Endothelial cell of umbilical vein (primary cell): ENCODE measurements around the gene GNB5. TPM values are rescaled to one million over a fixed set of nuclear protein-coding genes. Genes with fewer than 3 reads are reported as not detected.

Source experiments
- BruUV-seq: library from RNA; stranded (reverse); fragments of 400-500 nt; replicated peaks from 2 replicates; lab custom pipeline; 2021; lab: Mats Ljungman, UMichigan
- CTCF ChIA-PET: fragments of 300-600, 350-600 bp; sonication (Branson Sonifier 250); formaldehyde crosslinking; loops from one replicate; lab custom pipeline; 2021; ENCODE audit warnings: antibody characterized with exemption, inconsistent platforms; lab: Charles Lee
- POLR2A ChIA-PET: fragments of 300-600, 350-600 bp; sonication (Branson Sonifier 250); formaldehyde crosslinking; loops from one replicate; lab custom pipeline; 2021; ENCODE audit warnings: antibody characterized with exemption, inconsistent platforms; lab: Charles Lee
- DNase-seq: peaks from one replicate; pipeline ENCODE4 v3.0.0-alpha.2; 2011; ENCODE audit warnings: low read depth, low spot score
- FAIRE-seq: peaks from 2 replicates; lab custom pipeline; 2011; peaks lifted over from hg19 to GRCh38; lab: Jason Lieb, UNC
- H2AFZ ChIP-seq: 2 replicates; pipeline ENCODE4 v1.6.0; 2012; ENCODE audit warnings: low read depth, low read length, control low read depth, inconsistent platforms
- H3K27ac ChIP-seq: 2 replicates; pipeline ENCODE4 v1.5.1; 2011; ENCODE audit warnings: low read depth, mild to moderate bottlenecking, control low read depth, low read length, moderate library complexity; ENCODE audit not compliant: insufficient read depth
- H3K27me3 ChIP-seq, 2 experiments: 2 replicates each; pipeline versions ENCODE4 v1.6.0 to v1.6.1; 2011; ENCODE audit warnings: low read length in 2 of 2, mixed read lengths in 1 of 2; ENCODE audit not compliant: control insufficient read depth in 2 of 2, insufficient read depth in 2 of 2
- H3K36me3 ChIP-seq, 2 experiments: 2 replicates in 1 of 2; 3 replicates in 1 of 2; pipeline ENCODE4 v1.5.1; 2011; ENCODE audit warnings: low read length in 2 of 2, mild to moderate bottlenecking in 1 of 2, moderate library complexity in 1 of 2; ENCODE audit not compliant: control insufficient read depth in 2 of 2, insufficient read depth in 2 of 2; ENCODE audit errors: extremely low read depth in 1 of 2
- H3K4me1 ChIP-seq: 3 replicates; pipeline ENCODE4 v1.5.1; 2011; ENCODE audit warnings: mild to moderate bottlenecking, low read length; ENCODE audit not compliant: control insufficient read depth, insufficient read depth; ENCODE audit errors: extremely low read depth
- H3K4me2 ChIP-seq: 2 replicates; pipeline ENCODE4 v1.6.1; 2011; ENCODE audit warnings: low read length, control low read depth, mixed read lengths; ENCODE audit not compliant: insufficient read depth
- H3K4me3 ChIP-seq, 3 experiments: fragments of 200-600 bp in 1 of 3; sonication (generic), shearing (Covaris generic) in 1 of 3; replicated peaks in 1 of 3; 2 replicates each; pipeline ENCODE4 v1.5.1; 2011 to 2016; ENCODE audit warnings: control low read depth in 3 of 3, low read length in 3 of 3, mild to moderate bottlenecking in 2 of 3, inconsistent platforms in 1 of 3, low read depth in 1 of 3, moderate library complexity in 1 of 3; ENCODE audit not compliant: insufficient read depth in 1 of 3
- H3K79me2 ChIP-seq: 2 replicates; pipeline ENCODE4 v1.6.0; 2012; ENCODE audit warnings: low read length, inconsistent platforms; ENCODE audit not compliant: control insufficient read depth, insufficient read depth
- H3K9ac ChIP-seq: replicated peaks from 2 replicates; pipeline ENCODE3; 2011; ENCODE audit warnings: low read length, control low read depth; ENCODE audit not compliant: insufficient read depth; ENCODE audit errors: extremely low read depth
- H3K9me1 ChIP-seq: replicated peaks from 3 replicates; pipeline ENCODE4 v1.6.0; 2011; ENCODE audit warnings: mild to moderate bottlenecking, low read length; ENCODE audit not compliant: control insufficient read depth, insufficient read depth; ENCODE audit errors: extremely low read depth
- H3K9me3 ChIP-seq: replicated peaks from 2 replicates; pipeline ENCODE4 v1.5.1; 2012; ENCODE audit warnings: low read length, inconsistent platforms; ENCODE audit not compliant: control insufficient read depth, insufficient read depth
- H4K20me1 ChIP-seq: replicated peaks from 2 replicates; pipeline ENCODE3; 2011; ENCODE audit warnings: mild to moderate bottlenecking, low read length; ENCODE audit not compliant: control insufficient read depth, insufficient read depth; ENCODE audit errors: extremely low read depth
- EZH2 ChIP-seq: IDR thresholded peaks from 2 replicates; pipeline ENCODE4 v1.6.1; 2012; ENCODE audit warnings: borderline replicate concordance, low read depth, mild to moderate bottlenecking, moderate library complexity, low read length, inconsistent platforms; ENCODE audit not compliant: severe bottlenecking
- FOS ChIP-seq: IDR thresholded peaks from 2 replicates; pipeline ENCODE4 v1.6.1; 2011; ENCODE audit warnings: mild to moderate bottlenecking, low read length, moderate library complexity, borderline replicate concordance; ENCODE audit not compliant: insufficient read depth
- GATA2 ChIP-seq: IDR thresholded peaks from 2 replicates; pipeline ENCODE4 v1.7.0; 2011; ENCODE audit warnings: low read depth, mild to moderate bottlenecking, moderate library complexity, mixed read lengths, low read length; ENCODE audit not compliant: insufficient read length, insufficient read depth
- MYC ChIP-seq: IDR thresholded peaks from one replicate; pipeline ENCODE4 v1.6.1; 2011; ENCODE audit warnings: mild to moderate bottlenecking, low read depth, low read length
- POLR2A ChIP-seq: IDR thresholded peaks from 2 replicates; pipeline ENCODE4 v1.6.1; 2012; ENCODE audit warnings: low read depth, mild to moderate bottlenecking, control low read depth, low read length
- POLR2AphosphoS5 ChIP-seq: IDR thresholded peaks from 2 replicates; pipeline ENCODE4 v1.6.1; 2012; ENCODE audit warnings: low read depth, mild to moderate bottlenecking, control low read depth, low read length, moderate library complexity; ENCODE audit not compliant: insufficient read depth
- dilution Hi-C: fragments of 300-500 bp; cut with MboI; formaldehyde crosslinking; loops from one replicate; pipeline ENCODE4 v1.15.0; 2019; ENCODE audit warnings: low sequenced_read_pairs; ENCODE audit not compliant: extremely low pct_ligation_motif_present
- intact Hi-C: fragments of 100-400 bp; cut with micrococcal nuclease; formaldehyde crosslinking; loops from one replicate; pipeline ENCODE4 v1.10.0; 2022
- polyA plus RNA-seq, 4 experiments: library from polyadenylated mRNA; depleted of rRNA in 3 of 4; stranded (reverse) in 3 of 4; unstranded in 1 of 4; fragments of >200 nt; gene quantifications; 2 replicates each; pipeline versions ENCODE4 v1.2.1 to v1.2.3, GENCODE V29; 2011 to 2012; ENCODE audit warnings: missing spikeins in 1 of 4
- total RNA-seq: library from RNA; stranded (reverse); gene quantifications from 2 replicates; pipeline ENCODE4 v1.2.3, GENCODE V29; 2021
- TF ChIP-seq, protein P1 (sequence below), 2 donors: IDR thresholded peaks; 1 replicate in 1 of 2; 2 replicates in 1 of 2; pipeline ENCODE4 v1.5.1; 2011; ENCODE audit warnings: low read length in 2 of 2, mild to moderate bottlenecking in 2 of 2, moderate library complexity in 2 of 2, control low read depth in 1 of 2, inconsistent platforms in 1 of 2, low read depth in 1 of 2; ENCODE audit not compliant: insufficient read depth in 1 of 2; ENCODE audit errors: extremely low read depth in 1 of 2
- TF ChIP-seq, protein P2 (sequence below): IDR thresholded peaks from 2 replicates; pipeline ENCODE4 v1.6.1; 2011; ENCODE audit not compliant: insufficient read depth, insufficient read length

Gene GNB5
- total and polyA plus RNA-seq, 2 donors (not counting 3 experiments of a cell fraction or from before 2014, with no cell fraction given), result 15.6 to 16.8 TPM

DNA sequence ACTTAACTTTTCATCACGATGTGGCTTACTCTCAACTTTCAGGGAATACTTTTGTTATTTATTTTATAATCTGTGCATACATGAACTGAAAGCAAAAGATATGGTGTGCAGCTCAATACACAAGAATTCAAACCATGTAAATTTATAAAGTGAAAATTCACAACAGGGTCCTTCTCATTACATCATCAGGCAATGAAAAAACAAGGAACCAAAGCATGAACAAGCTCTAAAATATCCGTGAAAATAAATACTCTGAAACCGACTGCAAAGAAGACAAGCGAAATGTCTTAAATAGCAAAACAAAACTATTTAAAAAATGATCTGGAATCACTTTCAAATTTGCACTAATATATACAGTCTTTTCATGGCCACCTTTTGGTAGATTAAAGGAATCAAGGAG, 28.9 kb downstream of the GNB5 start:
- Histone ChIP-seq H3K9me3 (no peaks in the 10 kb centered on the region), H3K4me3 (no peak overlapping the region), H3K27ac (no peak overlapping the region), H3K9ac (no peak overlapping the region), H3K36me3 (no peaks in the 10 kb centered on the region), H2AFZ (no peak overlapping the region), H3K4me1 (no peaks in the 10 kb centered on the region), H3K4me2 (no peak overlapping the region), H3K79me2 (no peaks in the 10 kb centered on the region), H3K9me1 (no peaks in the 10 kb centered on the region), H3K27me3 (no peaks in the 10 kb centered on the region), H4K20me1 (no peaks in the 10 kb centered on the region)
- ChIA-PET POLR2A (no interaction called here), CTCF (interaction anchor here (0.6 to 1.5 kb wide), 6 partner anchors 9 to 518 kb away, joined by 3 to 5 read pairs (median 4); no protein-coding TSS in a partner anchor)
- no peak for FAIRE-seq
- TF ChIP-seq POLR2AphosphoS5 (no peak), FOS (no peak), EZH2 (no peak), MYC (no peak), POLR2A (no peak), GATA2 (no peak)
- TF ChIP-seq, protein P1, sequence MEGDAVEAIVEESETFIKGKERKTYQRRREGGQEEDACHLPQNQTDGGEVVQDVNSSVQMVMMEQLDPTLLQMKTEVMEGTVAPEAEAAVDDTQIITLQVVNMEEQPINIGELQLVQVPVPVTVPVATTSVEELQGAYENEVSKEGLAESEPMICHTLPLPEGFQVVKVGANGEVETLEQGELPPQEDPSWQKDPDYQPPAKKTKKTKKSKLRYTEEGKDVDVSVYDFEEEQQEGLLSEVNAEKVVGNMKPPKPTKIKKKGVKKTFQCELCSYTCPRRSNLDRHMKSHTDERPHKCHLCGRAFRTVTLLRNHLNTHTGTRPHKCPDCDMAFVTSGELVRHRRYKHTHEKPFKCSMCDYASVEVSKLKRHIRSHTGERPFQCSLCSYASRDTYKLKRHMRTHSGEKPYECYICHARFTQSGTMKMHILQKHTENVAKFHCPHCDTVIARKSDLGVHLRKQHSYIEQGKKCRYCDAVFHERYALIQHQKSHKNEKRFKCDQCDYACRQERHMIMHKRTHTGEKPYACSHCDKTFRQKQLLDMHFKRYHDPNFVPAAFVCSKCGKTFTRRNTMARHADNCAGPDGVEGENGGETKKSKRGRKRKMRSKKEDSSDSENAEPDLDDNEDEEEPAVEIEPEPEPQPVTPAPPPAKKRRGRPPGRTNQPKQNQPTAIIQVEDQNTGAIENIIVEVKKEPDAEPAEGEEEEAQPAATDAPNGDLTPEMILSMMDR (IDR thresholded peaks at IDR 0.05; ENCODE audit: extremely low read depth in 1 of 2, insufficient read depth in 1 of 2, low read depth in 1 of 2, low read length in 2 of 2), result no peak
- TF ChIP-seq, protein P2, sequence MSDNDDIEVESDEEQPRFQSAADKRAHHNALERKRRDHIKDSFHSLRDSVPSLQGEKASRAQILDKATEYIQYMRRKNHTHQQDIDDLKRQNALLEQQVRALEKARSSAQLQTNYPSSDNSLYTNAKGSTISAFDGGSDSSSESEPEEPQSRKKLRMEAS, result no peak
- no TSS peak for BruUV-seq
- intact Hi-C loops, result no loop called here
- DNase-seq, result no peak
- dilution Hi-C loops, result no loop called here
